Activated effector memory CD4-positive, alpha-beta T cell treated with Interleukin-2 at 50 U/mL for 16 hours (primary cell): ENCODE data around the gene HMCN1.
"Not testable (repeated sequence)": the region's sequence is repeated elsewhere in the genome, so short reads cannot be mapped to it uniquely, and the experiment has no call there.

Experiments used
- DNase-seq: peaks from one replicate; pipeline ENCODE4 v3.0.0-alpha.2; 2020

Gene HMCN1

DNA sequence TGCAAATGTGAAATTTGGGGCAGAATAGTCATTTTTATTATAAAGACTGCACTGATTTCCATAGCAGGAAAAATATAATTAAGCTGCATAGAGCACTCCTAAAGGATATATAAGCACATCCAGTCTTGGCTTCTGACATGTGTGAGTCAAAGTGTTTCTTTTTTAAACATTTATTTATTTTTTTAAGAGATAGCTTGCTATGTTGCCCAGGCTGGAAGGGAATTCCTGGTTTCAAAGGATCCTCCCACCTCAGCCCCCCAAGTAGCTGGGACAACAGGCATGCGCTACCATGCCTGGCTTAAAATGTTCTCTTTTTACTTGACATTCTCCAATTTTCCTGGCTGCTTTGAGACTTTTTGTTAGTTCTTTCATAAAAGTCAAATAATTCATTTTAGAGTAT lies 126.1 kb downstream of the HMCN1 start:
- no peak for DNase-seq

DNA sequence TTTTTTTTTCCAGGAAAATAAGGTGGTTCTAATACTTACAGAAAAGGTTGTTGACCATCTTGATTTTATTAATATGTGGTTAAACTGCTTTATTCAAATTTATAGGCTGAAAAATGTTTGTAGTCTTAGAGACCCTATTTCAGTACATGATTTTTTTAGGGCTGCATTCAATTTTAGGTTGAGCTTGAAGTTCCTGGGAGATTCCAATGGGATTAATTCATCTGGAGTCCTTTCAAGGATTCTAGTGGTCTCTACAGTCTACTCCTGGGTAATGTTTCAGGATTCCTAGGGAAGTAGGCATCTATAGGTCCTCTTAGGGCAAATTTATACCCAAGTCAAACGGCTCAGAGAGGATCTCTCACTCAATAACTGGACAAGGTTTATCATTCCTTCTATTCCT lies 126.7 kb downstream of the HMCN1 start:
- DNase-seq, result no peak

DNA sequence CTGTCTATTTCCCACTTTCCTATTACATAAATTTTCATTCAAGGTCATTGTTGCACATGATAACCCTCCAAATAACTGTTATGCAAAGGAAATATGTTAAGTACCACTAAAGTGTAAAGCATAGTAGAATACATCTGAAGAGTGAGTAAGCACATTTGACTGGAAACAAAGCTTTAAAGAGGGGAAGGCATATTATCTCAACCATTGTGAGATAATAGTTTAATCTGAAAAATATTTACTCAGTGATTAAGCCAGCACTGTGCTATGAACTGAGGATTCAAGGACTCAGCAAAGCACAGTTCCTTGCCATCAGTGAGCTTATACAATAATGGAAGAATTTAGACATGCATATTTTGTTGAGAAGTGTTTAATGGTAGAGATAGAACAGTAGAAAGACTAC lies 127.4 kb downstream of the HMCN1 start:
- DNase-seq, result no peak

- no peak for DNase-seq
These were observed 128.0 kb downstream of the HMCN1 start for GRCh38 chr1:185862235-185862634.

DNA sequence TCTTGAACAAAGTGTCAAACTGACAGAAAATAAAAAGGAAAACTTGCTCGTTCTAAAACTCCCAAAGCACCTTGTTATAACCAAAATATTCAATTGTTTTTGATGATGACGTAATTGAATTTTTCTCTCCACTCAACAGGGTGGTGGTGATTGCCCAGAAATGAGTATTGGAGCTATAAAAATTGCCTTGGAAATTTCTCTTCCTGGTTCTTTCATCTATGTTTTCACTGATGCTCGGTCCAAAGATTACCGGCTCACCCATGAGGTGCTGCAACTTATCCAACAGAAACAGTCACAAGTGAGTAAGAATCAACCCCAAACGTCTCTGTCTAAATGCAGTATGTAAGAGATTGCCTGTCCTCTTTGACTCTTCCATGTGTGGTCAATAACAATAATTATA lies 130.1 kb downstream of the HMCN1 start:
- DNase-seq, result no peak

- DNase-seq, result no peak
These were observed 130.8 kb downstream of the HMCN1 start for GRCh38 chr1:185864889-185865517.

- DNase-seq, result no peak
These were observed 135.4 kb downstream of the HMCN1 start for GRCh38 chr1:185869590-185869989.

GRCh38 chr1:185871627-185872150 lies 137.5 kb downstream of the HMCN1 start:
- no peak for DNase-seq

DNA sequence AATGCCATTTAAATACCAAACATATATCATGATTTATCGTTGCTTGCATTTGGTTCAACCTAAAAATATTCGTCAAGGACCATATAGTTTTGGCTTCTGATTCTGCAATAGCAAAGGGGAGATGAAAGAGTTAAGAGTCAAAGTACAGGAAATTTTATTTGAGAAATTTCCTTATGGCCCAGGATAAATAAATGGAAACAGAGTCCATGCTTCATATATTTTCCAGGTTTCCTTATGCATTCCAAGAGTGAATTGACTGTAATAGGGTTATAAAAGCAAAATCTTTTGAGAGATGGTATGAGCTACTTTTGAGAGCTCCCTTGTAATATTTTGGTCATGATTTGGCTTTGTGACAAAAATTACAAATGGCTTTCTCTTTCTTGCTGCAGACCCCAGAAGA lies 140.1 kb downstream of the HMCN1 start:
- DNase-seq, result no peak

DNA sequence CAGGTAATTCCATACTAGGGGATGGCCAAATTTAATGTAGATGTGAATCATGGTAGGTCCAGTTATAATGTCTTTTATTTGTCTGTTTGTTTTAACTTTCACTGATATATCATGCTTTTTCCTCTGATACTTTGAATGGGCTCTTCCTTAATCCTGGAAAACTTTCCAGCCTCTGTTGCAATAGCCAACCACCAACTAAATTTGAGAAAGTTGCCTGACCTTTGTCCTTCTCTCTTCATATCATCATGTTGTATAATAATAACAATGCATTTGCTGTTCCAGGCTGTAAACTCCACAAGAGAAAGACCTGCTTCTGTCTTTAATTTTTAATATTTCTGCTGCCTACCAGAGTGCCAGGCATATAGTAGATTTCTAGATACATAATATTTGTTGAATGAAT lies 146.1 kb downstream of the HMCN1 start:
- DNase-seq, result no peak

DNA sequence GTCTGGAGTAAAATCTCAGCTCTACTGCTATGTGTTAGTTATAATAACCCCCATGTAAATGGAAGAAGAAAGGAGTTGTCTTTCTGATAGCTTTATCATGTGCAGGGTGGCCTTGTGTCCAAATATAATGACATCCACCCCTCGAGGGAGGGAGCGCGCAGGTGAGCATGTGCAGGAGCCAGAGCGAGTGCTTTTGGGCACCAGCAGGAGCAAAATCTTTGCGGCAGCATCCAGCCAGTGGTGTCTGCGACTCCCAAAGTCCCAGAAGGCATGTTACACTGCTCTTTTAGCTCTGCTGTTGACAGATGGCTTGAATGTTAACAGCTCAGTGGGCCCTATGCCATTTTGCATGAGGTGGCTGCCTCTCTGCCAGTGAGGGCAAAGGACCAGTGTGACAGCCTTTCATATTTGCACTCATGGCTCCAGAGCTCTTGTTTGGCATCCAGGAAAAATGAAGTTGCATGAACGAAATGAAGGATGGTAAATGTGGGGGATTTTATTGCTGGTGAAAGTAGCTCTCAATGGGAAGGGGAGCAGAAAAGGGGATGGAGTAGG lies 146.7 kb downstream of the HMCN1 start:
- no peak for DNase-seq

DNA sequence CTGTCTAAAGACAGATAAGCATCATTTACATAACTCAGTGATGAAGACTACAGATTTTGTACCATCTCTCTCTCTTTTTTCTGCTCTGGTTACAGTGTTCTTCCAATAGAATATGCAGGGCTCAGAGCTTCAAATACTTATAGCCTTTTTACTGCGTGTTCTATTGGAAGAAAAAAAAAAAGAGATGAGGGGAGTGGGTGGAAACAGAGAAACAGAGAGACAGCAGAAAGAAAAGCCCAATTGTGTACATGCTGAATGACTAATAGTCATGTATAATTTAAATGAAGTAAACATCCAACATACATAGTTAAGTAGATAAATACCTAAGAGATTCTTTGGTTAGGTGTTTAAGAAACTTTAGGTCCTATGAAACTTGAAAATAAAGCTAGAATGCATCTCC lies 151.9 kb downstream of the HMCN1 start:
- no peak for DNase-seq

- DNase-seq, result no peak
These were observed 152.5 kb downstream of the HMCN1 start for GRCh38 chr1:185886671-185887070.

GRCh38 chr1:185892831-185893403 lies 158.7 kb downstream of the HMCN1 start:
- DNase-seq, result not testable (repeated sequence)

DNA sequence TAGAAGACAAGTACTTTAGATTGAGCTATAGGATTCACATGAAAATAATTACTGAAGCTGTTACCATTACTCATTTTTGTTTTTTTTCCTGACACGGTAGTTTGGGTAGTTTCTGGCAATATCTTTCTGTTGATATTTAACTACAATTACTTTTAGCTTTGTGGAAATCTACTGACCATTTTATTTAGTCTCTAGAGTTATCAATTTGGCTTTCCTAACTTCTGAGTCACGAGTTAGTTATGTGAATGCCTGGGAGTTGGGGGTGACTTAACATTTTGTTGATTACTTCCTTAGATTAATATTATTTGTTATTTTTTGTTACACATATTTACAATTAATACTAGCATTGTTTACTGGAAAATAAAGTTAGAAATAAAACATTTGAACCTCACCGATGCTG lies 160.6 kb downstream of the HMCN1 start:
- no peak for DNase-seq

DNA sequence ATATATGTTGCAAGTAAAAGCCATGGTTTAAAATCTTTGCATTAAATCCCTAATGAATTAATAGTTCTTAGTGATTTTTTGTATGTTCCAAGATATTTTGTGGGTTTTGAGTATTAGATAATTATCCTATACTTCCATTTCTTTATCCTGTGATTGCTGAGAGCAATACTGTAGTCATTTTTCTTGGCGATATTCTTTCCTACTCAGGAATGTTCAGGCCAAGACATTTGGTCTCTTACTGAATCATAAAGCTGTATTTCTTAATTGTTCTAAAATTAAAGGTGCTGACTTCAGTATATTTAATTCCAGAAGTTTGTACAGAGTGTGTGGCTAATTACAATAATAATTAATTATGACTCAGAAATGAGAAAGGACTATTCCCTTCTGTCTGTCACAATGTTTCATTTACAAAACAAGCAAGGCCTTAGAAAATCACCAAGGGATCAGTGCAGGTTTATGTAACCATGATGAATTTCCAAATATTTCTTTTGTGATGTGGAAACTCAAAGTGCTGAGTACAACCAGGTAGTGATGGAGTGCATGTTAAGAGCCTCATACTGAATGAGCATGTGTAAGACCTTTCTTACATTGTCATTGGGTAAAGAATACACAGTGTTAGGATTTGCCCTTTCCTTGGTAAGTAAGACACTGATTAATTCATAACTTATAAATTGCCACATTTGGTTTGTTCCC lies 161.2 kb downstream of the HMCN1 start:
- no peak for DNase-seq

DNA sequence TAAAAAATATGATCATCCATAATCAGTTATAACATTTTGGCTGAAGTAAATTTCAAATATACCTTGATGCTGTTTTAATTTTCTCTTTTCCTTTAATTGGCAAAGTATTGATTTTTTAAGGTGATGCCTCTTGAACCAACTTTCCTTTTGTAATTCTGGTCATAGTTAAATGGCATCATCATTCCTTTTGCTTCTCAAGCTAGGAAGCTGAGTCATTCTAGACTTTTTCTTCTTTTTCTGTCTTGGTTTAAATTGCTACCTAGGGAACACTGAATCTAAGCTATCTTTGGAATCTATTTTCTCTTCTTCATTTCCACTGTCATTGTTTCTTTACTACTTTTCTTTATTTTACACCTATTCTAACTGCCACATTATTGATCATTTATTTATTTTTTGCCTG lies 162.7 kb downstream of the HMCN1 start:
- DNase-seq, result no peak

GRCh38 chr1:185906186-185906585 lies 172.0 kb downstream of the HMCN1 start:
- DNase-seq, result no peak

DNA sequence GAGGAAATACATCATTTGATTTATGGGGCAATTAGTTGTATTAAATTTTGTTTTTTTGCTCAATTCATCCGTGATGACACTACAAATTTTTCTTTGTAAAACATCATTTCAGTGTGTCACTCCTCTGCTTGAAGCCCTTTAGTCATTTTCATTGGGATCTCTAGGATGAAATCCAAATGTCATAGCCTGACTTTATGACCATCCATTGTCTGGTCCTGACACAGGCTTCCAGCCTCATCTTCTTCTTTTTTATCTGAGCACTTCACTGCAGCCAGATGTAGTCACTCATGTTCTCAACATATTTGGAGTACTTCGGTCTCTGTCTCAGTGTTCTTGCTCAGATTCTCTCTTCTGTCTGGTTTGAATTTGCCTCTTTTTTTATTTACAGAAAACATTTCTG lies 173.1 kb downstream of the HMCN1 start:
- no peak for DNase-seq

GRCh38 chr1:185911978-185912377 lies 177.8 kb downstream of the HMCN1 start:
- no peak for DNase-seq

GRCh38 chr1:185912504-185912903 lies 178.3 kb downstream of the HMCN1 start:
- DNase-seq, result no peak

GRCh38 chr1:185914089-185914488 lies 179.9 kb downstream of the HMCN1 start:
- no peak for DNase-seq

DNA sequence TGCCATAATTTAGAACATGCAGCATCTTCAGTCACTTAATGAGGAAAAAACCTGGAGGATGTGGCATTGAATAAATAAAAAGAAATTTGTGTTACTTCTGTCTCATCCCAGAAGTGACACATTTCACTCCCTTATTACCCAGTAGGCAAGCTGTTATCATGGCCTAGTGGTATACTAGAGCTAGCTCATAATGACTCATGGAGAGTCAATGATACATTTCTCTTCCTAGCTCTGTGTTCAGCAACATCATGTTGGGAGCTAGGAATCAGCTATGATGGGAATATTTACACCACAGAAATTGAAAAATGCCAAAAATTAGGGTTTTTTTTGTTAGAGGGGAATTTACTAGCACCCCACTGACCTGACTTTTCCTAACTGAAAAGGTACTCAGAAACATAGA lies 182.7 kb downstream of the HMCN1 start:
- DNase-seq, result no peak

DNA sequence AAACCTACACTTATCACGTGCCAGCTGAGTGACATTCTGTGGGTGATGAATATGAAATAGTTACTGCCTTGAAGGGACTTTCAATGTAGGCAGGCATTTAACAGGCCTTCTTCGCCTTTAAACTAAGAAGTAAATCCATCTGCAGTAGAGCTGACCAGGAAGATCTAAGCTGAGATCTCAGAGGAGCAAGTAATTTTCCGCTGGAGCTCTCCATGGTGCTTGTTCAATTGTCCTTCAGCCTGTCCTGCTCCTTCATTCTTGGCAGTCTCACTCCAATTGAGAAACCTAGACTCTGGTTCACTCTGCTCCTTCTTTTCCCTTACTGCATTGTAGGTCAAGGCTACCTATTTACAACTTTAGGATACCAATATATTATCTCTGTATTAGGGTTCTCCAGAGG lies 183.5 kb downstream of the HMCN1 start:
- no peak for DNase-seq
